Cardiac muscle cell (in vitro differentiated cells and primary cell): ENCODE results near the gene FGFR2. TPM values are rescaled to one million over a fixed set of nuclear protein-coding genes. Genes with fewer than 3 reads are reported as not detected.

ENCODE experiments used
- DNase-seq, 2 donors: peaks; one replicate each; pipeline versions ENCODE4 v3.0.0 to v3.0.0-alpha.2; 2010 to 2017; ENCODE audit warnings: low read depth in 1 of 2, low spot score in 1 of 2
- H3K27ac ChIP-seq: fragments of 200-600 bp; sonication (generic); 2 replicates; pipeline ENCODE4 v1.5.1; 2016
- H3K27me3 ChIP-seq: fragments of 200-600 bp; sonication (generic); 2 replicates; pipeline ENCODE4 v1.6.0; 2016; ENCODE audit warnings: control low read depth
- H3K36me3 ChIP-seq: fragments of 200-600 bp; sonication (generic); 2 replicates; pipeline ENCODE4 v1.5.1; 2016; ENCODE audit warnings: control low read depth
- H3K4me1 ChIP-seq: fragments of 200-600 bp; sonication (generic); 2 replicates; pipeline ENCODE4 v1.8.1; 2017; ENCODE audit warnings: low read depth, mild to moderate bottlenecking, mixed run types
- H3K4me3 ChIP-seq: fragments of 200-600 bp; sonication (generic); 2 replicates; pipeline ENCODE4 v1.5.1; 2016; ENCODE audit warnings: mild to moderate bottlenecking
- H3K9me3 ChIP-seq: fragments of 200-600 bp; sonication (generic); 2 replicates; pipeline ENCODE4 v1.5.1; 2017; ENCODE audit warnings: low read depth, mild to moderate bottlenecking, control low read depth
- polyA plus RNA-seq: library from polyadenylated mRNA; unstranded; fragments of >200 nt; fragmentation: Nextera tagmentation; extraction: Ambion mirVana; gene quantifications from 2 replicates; pipeline ENCODE4 v1.2.1, GENCODE V29; 2016
- total RNA-seq: library from RNA; depleted of rRNA; stranded (reverse); fragments of >200 nt; gene quantifications from 2 replicates; pipeline ENCODE4 v1.2.3, GENCODE V29; 2016
- TF ChIP-seq, protein P1 (sequence below): IDR thresholded peaks from 2 replicates; pipeline ENCODE4 v1.5.1; 2012; ENCODE audit warnings: low read depth, mild to moderate bottlenecking, low read length

Gene FGFR2
- total and polyA plus RNA-seq, 2 experiments from 2014 or later: 47.5 to 50.6 TPM

DNA sequence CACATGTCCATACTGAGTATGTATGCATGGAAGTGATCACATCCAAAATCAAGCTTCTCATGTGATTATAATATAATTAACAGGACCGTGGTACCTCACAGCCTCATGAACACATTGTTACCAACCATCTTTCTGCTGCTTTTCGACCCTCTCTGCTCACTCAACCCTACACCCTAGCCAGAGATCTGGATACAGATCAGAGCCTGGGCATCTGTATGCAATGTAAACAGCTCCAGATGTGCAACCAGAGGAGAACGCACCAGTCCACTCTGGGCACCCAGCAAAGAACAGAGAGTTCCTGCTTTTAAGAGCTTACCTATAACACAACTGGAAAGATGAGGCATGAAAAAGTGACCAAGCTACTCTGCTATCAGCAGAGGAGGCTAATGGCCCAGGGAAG lies 145.1 kb downstream of the FGFR2 start:
- Histone ChIP-seq H3K36me3 (no peaks in the 10 kb centered on the region), H3K4me3 (no peak overlapping the region), H3K27me3 (no peaks in the 10 kb centered on the region), H3K4me1 (peaks cover 24% of the 10 kb centered on the region), H3K9me3 (no peaks in the 10 kb centered on the region), H3K27ac (no peak overlapping the region)
- TF ChIP-seq, protein P1, sequence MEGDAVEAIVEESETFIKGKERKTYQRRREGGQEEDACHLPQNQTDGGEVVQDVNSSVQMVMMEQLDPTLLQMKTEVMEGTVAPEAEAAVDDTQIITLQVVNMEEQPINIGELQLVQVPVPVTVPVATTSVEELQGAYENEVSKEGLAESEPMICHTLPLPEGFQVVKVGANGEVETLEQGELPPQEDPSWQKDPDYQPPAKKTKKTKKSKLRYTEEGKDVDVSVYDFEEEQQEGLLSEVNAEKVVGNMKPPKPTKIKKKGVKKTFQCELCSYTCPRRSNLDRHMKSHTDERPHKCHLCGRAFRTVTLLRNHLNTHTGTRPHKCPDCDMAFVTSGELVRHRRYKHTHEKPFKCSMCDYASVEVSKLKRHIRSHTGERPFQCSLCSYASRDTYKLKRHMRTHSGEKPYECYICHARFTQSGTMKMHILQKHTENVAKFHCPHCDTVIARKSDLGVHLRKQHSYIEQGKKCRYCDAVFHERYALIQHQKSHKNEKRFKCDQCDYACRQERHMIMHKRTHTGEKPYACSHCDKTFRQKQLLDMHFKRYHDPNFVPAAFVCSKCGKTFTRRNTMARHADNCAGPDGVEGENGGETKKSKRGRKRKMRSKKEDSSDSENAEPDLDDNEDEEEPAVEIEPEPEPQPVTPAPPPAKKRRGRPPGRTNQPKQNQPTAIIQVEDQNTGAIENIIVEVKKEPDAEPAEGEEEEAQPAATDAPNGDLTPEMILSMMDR: no peak
- DNase-seq: no peak

DNA sequence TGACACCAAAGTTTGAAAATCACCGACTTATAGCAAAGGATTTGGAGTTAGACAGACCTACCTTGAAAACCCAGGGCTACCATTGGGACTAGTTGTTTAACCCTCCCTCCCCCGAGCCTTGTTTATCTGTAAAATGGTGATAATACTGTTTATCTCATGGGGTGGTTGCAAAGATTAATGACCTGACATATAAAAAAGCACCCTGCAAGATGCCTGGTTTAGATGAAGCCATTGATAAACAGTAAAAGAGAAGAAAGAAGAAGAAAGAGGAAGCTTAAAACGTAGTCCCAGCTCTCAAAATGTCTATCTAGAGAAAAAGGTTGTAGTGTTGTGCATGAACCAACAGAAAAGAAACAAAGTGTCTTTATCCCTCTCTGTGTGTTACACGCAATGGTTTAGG lies 145.7 kb downstream of the FGFR2 start:
- H3K4me1 ChIP-seq: peaks cover 24% of the 10 kb centered on the region
- H3K27ac ChIP-seq: no peak overlapping the region
- H3K27me3 ChIP-seq: no peaks in the 10 kb centered on the region
- no peak overlapping the region for H3K4me3 ChIP-seq
- DNase-seq: no peak
- no peaks in the 10 kb centered on the region for H3K9me3 ChIP-seq
- H3K36me3 ChIP-seq: no peaks in the 10 kb centered on the region
- TF ChIP-seq, protein P1: no peak

DNA sequence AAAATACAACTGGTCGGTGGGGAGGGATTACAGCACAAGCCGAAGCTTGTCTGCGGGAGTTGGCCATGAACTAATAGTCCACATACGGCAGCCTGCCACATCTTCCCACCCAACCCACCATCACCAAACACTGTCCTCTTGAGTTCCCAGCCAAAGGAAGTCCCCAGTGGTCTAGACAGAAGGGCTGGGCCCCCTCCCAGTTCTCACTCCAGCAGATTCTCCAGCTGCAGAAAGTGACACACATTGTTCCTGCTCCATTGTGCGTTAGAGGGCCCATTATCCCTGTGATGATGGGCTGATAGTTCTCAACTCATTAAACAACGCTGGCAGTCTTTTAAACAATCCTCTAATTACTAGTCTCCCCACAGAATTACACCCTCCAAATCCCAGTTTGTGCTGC lies 148.0 kb downstream of the FGFR2 start:
- Histone ChIP-seq H3K4me3 (no peak overlapping the region), H3K36me3 (no peaks in the 10 kb centered on the region), H3K27ac (no peak overlapping the region), H3K4me1 (peaks cover 20% of the 10 kb centered on the region), H3K9me3 (no peaks in the 10 kb centered on the region), H3K27me3 (no peaks in the 10 kb centered on the region)
- DNase-seq: no peak
- TF ChIP-seq, protein P1: no peak

DNA sequence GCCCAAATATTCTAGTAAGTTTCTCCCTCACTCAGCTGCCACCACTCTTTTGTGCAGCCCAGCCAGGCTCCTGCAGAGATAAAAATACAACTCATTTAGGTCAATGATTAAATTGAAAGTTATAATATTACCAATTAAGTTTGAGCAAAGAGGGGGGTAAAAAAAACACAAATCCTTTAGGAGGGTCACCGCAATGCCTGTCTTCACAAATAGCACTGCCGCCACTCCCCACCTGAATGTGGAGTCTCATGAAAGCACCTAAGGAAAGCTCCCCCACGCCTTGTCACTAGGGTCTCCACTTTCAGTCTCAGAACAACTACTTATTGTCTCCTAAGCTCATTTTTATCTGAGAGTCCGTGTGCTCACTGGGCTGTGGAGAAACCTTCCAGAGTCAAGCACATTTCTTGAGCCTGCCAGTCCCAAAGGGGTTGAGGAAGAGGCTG lies 148.7 kb downstream of the FGFR2 start:
- Histone ChIP-seq H3K4me1 (peaks cover 14% of the 10 kb centered on the region), H3K27ac (peak overlapping the region; percentile 64)
- TF ChIP-seq, protein P1: no peak

DNA sequence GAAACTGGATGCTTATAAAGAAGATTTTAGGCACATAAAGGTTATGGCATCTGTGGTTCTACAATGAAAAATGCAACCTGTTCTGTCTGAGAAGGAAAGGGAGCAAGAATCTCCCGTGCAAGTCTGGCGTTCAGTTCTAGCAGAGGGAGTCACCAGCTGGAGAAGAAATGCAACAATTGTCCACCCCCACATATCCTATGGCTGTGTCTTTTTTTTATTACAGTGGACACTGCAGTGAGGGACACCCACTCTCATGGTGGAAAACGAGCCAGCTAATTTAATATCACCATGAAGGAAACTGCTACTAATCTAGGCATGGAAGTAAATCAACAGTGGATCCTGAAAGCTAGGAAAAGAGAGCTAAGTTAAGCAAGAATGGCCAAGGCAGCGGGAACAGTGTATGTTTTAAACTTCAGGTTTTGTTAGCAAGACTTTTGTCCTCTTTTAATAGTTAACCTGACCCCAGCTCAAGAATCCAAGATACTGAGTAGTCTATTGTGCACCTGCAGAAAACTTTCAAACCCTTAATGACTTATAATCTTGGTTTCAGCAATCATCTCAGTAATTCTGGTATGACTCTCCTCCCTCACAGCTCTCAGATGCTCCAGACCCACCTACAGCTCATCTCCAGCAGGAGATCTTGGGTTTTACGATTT lies 149.3 kb downstream of the FGFR2 start:
- H3K4me3 ChIP-seq: no peak overlapping the region
- TF ChIP-seq, protein P1: no peak
- DNase-seq: no peak
- no peaks in the 10 kb centered on the region for H3K36me3 ChIP-seq
- peaks cover 14% of the 10 kb centered on the region for H3K4me1 ChIP-seq
- H3K9me3 ChIP-seq: no peaks in the 10 kb centered on the region
- H3K27ac ChIP-seq: peak overlapping the region; percentile 64
- no peaks in the 10 kb centered on the region for H3K27me3 ChIP-seq

More for the DNA sequence above, 148.7 kb downstream of the FGFR2 start:
- H3K9me3 ChIP-seq: no peaks in the 10 kb centered on the region
- no peaks in the 10 kb centered on the region for H3K36me3 ChIP-seq
- no peak for DNase-seq
- H3K4me3 ChIP-seq: no peak overlapping the region
- no peaks in the 10 kb centered on the region for H3K27me3 ChIP-seq
